GM18508 (cell line): Measurements from ENCODE around the gene CCDC50.

Experiments
- ATAC-seq: cut with Tn5 transposase; IDR thresholded peaks from one replicate; pipeline ENCODE4 v1.9.1; 2021; ENCODE audit warnings: moderate number of reproducible peaks; ENCODE audit not compliant: insufficient read depth, unreplicated experiment

CCDC50 gene, protein sequence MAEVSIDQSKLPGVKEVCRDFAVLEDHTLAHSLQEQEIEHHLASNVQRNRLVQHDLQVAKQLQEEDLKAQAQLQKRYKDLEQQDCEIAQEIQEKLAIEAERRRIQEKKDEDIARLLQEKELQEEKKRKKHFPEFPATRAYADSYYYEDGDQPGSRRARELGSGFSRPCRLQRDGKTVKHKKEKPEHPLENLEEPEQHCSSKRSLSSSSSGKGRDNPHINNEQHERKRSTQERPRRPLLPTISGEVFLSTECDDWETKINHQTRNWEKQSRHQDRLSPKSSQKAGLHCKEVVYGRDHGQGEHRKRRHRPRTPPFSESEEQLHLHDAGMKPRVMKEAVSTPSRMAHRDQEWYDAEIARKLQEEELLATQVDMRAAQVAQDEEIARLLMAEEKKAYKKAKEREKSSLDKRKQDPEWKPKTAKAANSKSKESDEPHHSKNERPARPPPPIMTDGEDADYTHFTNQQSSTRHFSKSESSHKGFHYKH

GRCh38 chr3:191328962-191329653 lies at the start of gene CCDC50:
Gene CCDC50, plus strand, starts transcription at chr3:191329394. Its CDS starts 281 bp downstream, at chr3:191329675.
- ATAC-seq, result peak; percentile 45

- no peak for ATAC-seq
These were observed 49.1 kb upstream of the CCDC50 start for GRCh38 chr3:191280111-191280510.

DNA sequence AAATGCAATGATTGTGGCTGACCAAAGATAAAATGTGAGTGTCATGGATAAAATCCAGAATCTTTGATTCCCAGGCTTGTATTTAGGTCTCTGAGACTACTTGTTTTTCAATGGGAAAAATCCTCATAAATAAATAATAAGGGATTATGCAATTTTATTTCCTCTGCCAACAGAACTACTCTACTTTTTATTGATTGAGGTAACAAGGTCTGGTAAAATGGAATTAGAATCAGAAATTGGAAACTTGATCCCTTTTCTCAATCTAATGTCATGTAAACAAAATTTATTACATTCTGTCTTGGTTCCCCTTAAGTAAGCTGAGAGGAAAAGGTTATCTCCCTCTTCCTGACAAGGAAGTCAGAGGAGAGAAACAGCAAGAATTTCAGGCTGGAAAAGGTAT lies 48.3 kb upstream of the CCDC50 start:
- ATAC-seq, result no peak

- ATAC-seq, result no peak
These were observed 46.7 kb upstream of the CCDC50 start for GRCh38 chr3:191282251-191283185.

GRCh38 chr3:191283400-191283799 lies 45.8 kb upstream of the CCDC50 start:
- ATAC-seq, result peak; percentile 63

DNA sequence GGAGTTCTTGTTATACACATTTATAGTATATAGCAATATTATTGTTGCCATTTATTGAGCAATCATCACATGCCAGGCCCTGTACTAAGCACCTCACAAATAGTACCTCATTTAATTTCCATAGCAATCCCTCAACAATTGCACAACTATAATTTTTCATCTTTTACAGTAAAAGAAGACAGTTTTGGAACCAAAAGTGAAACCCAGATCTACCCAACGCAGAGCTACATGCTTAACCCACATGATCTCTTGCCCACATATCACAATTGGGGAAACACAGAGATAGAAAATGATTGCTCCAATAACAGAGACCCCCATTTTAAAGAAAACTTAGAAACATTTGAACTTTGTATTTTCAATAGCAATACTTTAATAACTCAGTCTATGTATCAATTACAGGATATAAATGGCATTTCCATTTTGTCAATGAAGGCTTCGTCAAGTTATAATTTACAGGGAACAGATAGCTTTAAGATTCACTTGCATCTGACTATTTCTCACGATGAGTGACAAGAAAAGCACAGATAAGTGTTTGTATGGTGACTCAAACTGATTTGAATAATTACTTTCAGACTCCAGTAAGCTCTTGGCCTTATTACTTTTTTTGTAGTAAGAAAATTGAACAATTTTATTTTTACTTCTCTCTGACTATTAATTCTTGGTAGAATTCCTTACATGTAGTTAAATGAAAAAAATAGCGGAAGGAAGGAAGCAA lies 38.7 kb upstream of the CCDC50 start:
- ATAC-seq, result peak; percentile 59

DNA sequence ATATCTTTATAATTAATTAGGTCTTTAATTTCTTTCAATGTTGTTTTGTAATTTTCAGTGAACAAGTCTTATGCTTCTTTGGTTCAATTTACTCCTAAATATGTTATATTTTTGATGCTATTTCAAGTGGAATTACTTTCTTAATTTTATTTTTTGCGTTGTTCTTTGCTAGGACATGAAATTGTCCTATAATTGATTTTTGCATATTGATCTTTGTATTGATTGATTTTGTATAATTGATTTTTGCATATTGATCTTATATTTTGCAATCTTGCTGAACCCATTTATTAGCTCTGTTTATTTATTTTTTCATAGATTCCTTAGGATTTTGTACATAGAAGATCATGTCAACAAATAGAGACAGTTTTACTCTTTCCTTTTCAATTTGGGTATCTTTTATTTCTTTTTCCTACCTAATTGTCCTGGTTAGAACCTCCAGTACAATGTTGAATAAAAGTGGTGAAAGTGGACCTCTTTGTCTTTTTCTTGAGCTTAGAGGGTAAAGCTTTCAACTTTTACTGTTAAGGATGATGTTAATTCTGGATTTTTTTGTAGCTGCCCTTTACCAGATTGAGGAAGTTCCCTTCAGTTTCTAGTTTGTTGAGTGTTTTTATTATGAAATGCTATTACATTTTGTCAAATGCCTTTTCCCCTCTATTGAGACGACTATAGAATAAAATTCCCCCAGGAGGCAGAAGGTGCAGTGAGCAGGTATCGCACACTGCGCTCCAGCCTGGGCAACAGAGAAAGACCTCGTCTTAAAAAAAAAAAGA lies 36.8 kb upstream of the CCDC50 start:
- no peak for ATAC-seq

DNA sequence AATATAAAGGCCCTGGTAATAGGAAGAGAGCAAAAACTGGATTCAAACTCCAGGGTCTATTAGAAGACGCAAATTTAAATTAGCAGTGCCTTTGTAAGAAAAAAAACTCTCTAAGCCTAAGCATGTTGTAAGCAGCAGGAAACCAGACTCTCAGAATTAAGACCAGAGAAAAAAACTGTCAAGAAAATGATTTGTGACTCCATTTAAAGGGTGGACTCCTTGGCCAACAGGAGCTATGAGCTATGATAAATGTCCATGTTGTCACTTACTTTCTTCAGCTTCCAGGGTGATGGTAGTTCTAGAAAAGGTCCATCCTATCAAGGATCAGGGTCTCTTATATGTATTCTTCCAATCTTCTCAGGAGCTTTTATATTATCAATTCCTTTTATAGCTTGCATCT lies 34.9 kb upstream of the CCDC50 start:
- no peak for ATAC-seq

DNA sequence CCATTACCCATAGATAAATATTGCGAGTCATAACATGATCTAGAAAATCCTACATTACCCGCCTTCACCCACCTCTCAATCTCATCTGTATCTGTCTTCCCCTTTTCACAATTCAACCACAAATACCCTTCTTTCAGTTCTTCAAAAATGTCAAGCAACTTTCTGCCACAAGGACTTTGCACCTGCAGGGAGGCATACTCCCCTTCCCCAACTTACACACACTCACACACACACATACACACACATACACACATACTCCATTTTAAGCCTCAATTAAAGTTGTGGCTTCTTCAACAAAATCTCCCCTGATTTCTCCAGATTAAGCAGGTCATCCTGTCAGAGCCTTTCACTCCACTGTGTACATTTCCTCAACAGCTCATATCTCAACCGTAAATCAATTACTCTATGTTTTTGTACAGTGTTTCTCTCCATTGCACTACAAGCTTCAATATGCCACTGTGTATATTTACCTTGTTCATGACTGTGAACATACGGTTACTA lies 33.1 kb upstream of the CCDC50 start:
- peak; percentile 82 for ATAC-seq

- no peak for ATAC-seq
These were observed 30.3 kb upstream of the CCDC50 start for GRCh38 chr3:191298846-191299245.

GRCh38 chr3:191300422-191300821 lies 28.8 kb upstream of the CCDC50 start:
- ATAC-seq, result no peak

GRCh38 chr3:191301017-191301416 lies 28.2 kb upstream of the CCDC50 start:
- peak; percentile 66 for ATAC-seq

- no peak for ATAC-seq
These were observed 27.3 kb upstream of the CCDC50 start for GRCh38 chr3:191301782-191302411.

DNA sequence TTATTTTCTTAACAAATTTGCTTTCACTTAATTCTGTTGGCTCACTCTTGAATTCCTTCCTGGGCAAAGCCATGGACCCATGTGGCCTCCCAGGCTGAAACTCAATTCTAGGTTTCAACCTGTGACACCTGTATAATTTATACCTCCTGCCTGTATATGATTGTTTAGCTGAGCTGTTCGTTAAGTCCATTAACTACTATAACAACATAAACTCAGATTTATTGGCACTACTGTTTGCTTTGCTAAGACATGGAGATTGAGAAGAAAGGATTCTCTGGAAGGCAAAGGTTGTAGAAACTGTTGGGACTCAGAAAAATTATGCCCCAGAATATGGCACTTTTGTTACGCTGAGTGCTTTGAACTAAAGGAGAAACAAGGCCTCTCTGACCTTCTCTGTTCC lies 26.7 kb upstream of the CCDC50 start:
- no peak for ATAC-seq

- no peak for ATAC-seq
These were observed 25.6 kb upstream of the CCDC50 start for GRCh38 chr3:191303596-191303995.

GRCh38 chr3:191306428-191306827 lies 22.8 kb upstream of the CCDC50 start:
- ATAC-seq, result no peak

DNA sequence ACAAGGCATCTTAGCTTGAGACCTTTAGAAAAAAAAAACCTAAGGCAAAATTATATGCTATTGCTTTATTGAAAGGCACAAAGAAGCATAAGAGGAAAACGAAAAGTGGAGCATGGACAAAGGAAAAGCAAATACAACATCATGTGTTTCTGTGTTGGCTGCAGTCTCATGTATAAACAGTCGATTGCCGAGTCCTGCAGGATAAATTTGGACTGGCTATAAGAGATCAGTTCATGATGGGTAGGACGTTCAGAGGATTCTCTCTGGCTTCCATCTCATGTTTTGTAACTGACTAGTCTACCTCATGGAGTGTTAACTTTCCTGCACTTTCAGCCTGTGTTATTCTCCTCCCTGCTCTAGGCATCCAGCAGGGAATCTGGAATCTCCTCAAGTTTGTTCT lies 21.9 kb upstream of the CCDC50 start:
- ATAC-seq, result no peak

- no peak for ATAC-seq
These were observed 15.9 kb upstream of the CCDC50 start for GRCh38 chr3:191313296-191313695.
